H4 (cell line): ENCODE measurements around the gene MIGA2. TPM values are rescaled to one million over a fixed set of nuclear protein-coding genes. Genes with fewer than 3 reads are reported as not detected.

Source experiments
- DNase-seq: peaks from one replicate; pipeline ENCODE4 v3.0.0-alpha.2; 2015; ENCODE audit warnings: low spot score
- total RNA-seq: library from RNA; depleted of rRNA; stranded (reverse); fragments of >200 nt; shearing (Covaris generic); gene quantifications from 2 replicates; pipeline ENCODE4 v1.2.3, GENCODE V29; 2014

The MIGA2 gene
- total RNA-seq, 1 experiment from 2014 or later, result 9.3 TPM

DNA sequence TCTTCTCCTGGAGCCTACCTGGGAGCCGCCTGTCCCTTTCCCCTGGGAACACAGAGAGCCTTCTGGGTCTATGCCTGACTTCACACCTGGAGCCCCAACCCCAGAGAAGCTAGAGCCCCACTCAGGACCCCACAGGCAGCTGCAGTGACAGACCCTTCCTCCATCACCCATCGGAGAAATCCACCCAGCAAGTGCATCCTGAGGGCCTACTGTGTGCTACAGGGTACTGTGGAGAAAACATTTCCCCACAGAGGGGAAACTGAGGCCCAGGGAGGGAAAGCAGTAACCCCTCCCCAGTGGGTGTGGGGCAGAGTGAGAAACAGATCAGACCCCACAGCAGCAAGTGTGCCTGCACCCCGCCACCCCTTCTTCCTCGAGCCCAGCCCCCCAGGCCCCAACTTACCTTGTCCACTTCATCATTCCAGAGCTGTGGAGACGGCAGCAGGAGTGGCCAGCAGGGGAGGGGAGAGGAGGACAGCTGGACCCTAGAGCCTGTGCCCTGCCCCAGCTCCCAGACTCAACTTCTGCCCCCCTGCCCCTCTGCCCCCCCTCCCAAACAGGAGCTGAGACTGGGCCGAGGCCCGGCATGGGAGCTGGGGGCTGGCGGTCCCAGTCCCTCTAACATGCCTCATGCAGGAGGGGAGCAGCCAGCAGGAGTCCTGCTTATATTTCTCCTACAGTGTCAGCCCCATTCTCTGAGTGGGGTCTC is 26.0 kb upstream of the MIGA2 start:
- DNase-seq, result no peak

DNA sequence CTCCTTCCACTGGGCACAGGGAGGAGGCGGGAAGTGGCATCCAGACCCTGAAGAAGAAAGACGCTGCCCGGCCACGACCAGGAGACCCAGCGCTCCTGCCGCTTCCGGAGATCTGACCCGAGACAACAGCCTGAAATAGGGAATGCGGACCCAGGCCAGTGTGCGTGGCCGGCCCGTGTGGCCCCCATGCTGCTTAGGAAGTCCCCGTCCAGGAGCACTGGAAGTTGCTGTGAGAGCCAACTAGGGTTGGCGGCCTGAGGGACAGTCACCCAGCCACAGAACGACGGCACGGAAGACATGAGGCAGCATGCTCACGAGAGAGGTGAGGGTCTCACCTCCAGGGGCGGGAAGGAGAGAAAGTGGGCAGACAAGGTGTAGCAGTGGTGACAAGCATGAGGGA is 25.3 kb upstream of the MIGA2 start:
- no peak for DNase-seq

GRCh38 chr9:129011761-129012181 is 24.7 kb upstream of the MIGA2 start:
- DNase-seq, result no peak

GRCh38 chr9:129012343-129012742 is 24.1 kb upstream of the MIGA2 start:
- no peak for DNase-seq

DNA sequence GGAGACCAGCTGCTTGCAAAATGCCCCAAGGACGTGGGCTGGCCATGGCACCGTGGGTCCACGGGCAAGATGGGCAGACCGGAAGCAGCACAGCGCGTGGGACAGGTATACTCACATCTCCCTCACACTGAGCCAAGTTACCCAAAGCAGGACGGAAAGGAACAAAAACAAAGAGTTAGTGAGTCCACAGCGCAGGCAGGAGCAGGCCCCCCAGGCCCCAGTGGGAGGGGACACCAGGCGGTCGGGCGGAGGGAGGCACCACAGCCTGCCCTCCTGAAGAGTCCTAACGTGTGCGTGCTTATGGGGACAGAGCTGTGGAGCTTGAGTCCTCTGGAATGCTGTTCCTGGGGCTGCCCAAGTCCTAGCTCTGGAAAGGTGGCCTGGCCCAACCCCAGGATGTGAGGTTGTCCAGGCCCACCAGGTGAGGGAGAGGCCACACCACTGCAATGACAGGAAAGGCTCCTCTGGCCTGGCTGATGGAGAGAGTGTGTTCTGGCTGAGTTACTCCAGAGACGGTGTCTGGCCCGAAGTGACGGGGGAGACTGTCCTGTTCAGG is 23.5 kb upstream of the MIGA2 start:
- no peak for DNase-seq

GRCh38 chr9:129013674-129014073 is 22.8 kb upstream of the MIGA2 start:
- DNase-seq, result no peak

GRCh38 chr9:129014124-129014523 is 22.3 kb upstream of the MIGA2 start:
- no peak for DNase-seq

DNA sequence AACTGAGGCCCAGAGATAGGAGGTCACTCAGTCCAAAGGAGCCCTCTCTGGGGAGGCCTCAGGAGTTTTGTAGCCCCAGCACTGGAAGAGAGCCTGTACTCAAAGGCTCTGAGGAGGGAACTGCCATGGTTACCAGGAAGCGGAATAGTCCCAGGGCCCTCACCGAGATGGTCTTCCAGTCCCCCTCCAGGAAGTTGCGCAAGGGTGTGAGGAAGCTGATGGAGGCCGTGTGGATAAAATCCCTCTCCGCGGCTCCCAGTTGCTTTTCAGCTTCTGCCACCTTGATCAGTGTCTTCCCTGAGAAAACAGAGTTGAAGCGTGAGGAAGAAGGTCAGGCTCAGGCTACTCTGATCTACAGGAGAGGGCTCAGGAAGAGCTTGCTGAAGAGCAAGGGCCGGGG is 21.8 kb upstream of the MIGA2 start:
- no peak for DNase-seq

- no peak for DNase-seq
Observed at GRCh38 chr9:129021091-129021490, 15.3 kb upstream of the MIGA2 start.

- no peak for DNase-seq
Observed at GRCh38 chr9:129022037-129022436, 14.4 kb upstream of the MIGA2 start.

DNA sequence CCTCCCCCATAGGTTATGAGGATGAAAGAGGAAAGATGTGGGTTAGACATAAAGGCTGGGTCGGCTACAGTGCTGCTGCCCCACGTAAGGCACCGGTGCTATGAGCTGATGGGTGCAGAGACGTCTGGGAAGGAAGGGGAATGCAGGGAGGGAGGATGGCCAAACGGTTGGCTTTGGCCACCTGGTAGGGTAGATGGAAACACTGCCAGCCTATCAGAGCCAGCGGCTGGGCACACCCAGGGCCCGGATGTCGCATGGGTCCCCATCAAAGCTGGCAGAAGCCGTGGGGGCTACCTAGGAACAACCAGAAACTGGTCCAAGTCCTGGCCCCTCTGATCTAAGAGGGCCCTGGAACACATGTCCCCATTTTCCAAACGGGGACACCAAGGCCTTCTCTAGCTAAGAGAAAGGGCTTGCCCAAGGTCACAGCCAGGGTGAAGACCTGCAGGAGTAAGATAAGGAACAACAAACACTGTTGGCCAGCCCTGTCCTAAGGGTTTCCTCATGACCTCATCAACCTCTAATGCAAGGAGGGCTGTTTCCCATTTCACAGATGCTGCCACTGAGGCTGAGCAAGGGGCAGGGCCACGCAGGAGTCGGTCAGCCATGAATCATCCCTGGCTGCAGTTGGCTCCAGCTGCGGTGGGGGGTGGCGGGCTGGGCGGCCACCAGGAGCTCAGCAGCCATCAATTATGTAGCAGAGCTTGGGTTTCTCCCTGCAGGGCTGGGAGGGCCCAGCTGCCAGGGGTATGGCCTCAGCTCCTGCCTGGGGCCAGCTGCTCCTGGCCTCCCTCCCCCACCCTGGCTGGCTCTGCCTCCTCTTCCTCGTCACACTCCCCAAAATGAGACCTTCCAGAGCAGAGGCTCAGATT is 13.2 kb upstream of the MIGA2 start:
- DNase-seq, result peak; percentile 79

DNA sequence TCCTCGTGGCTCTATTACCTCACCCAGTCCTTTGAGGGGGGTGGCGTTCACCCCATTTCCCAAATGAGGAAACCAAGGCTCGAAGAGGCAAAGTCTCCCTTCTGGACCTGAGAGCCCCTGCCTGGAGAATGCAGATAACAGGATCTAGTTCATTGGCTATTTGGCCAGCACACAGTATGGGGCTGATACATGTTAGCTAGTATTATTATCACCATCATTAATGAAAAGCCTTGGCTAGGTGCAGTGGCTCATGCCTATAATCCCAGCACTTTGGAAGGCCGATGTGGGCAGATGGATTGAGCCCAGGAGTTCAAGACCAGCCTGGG is 12.6 kb upstream of the MIGA2 start:
- DNase-seq, result no peak

GRCh38 chr9:129026442-129027223 is 9.8 kb upstream of the MIGA2 start:
- no peak for DNase-seq

- DNase-seq, result no peak
Observed at GRCh38 chr9:129027224-129027684, 9.2 kb upstream of the MIGA2 start.

GRCh38 chr9:129027685-129028191 is 8.7 kb upstream of the MIGA2 start:
- no peak for DNase-seq

DNA sequence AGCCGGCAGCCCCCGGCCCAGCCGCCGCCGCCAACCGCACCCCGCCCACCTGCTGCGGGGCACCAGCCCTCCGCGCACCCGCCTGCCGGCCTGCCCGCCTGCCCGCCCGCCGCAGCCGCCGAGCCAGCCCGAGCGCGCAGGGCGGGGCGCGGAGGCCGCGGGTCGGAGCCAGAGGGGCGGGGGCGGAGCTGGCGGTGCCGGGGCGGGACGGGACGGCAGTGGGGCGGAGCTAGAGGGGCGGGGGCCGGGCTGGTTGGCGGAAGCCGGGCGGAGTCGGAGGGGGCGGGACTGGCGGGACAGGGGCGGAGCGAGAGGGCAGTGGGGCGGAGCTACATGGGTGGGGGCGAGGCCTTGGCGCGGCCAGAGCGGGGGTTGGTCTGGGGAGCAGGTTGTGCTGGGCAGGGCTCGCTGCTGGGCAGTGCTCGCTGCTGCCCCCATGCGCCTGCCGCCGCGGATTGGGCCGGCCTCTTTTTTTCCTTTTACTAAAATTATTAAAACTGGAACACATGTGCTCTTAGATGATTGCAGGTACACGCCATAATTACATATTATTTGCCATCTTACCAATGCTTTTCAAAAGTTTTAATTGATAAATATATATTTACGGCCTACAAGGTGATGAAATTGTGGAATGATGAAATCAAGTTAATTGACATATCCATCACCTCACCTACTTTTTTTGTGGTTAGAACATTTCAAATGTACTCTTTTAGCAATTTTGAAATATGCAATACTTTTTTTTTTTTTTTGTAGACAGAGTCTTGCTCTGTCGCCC is 8.0 kb upstream of the MIGA2 start, which contains the start of gene SH3GLB2:
Gene SH3GLB2, minus strand, starts transcription at position 140 of the 775 bp plus-strand sequence. CDS start 177 bp downstream, outside the sequence.
- peak; percentile 80 for DNase-seq

- no peak for DNase-seq
Observed at GRCh38 chr9:129030191-129030590, 6.2 kb upstream of the MIGA2 start.

GRCh38 chr9:129031514-129031913 is 4.9 kb upstream of the MIGA2 start:
- DNase-seq, result no peak

GRCh38 chr9:129032541-129033159 is 3.8 kb upstream of the MIGA2 start:
- no peak for DNase-seq

DNA sequence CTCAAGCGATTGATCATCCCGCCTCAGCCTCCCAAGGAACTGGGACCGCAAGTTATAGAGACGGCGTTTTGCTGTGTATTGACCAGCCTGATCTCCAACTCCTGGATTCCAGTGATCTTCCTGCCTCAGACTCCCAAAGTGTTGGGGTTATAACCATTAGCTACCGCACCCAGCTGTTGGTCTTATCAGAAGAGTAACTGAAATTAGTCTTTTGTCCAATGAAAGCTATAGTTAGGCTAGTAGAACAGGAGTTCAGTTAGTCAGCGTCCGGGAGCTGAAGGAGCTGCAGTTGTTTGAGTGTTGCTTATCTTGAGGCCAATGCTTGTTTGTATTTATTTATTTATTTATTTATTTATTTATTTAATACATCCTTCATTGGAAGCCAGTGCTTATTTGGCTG is 3.2 kb upstream of the MIGA2 start:
- DNase-seq, result no peak
